ENCODE data around the gene PARP9. TPM values are rescaled to one million over a fixed set of nuclear protein-coding genes. Genes with fewer than 3 reads are reported as not detected.

The PARP9 gene
- polyA plus RNA-seq, 1 experiment: 18.2 TPM

- ChIA-PET CTCF (no interaction called here), POLR2A (no interaction called here)
- Histone ChIP-seq H3K27me3 (ENCODE audit: control insufficient read depth, insufficient read depth, low read length) (peaks cover 4% of the 10 kb centered on the region; the same call in 1 of the 2 replicates), H3K36me3 (ENCODE audit: control insufficient read depth, insufficient read depth, low read length) (no peaks in the 10 kb centered on the region), H3K4me3 (ENCODE audit: low read depth, low read length) (no peak overlapping the region)
- no peak for DNase-seq (ENCODE audit: low read depth)
- no peak for TF ChIP-seq CTCF (IDR thresholded peaks at IDR 0.05; ENCODE audit: insufficient read depth, low read depth, low read length)
Observed at GRCh38 chr3:122603056-122603455, 39.0 kb upstream of the PARP9 start.

DNA sequence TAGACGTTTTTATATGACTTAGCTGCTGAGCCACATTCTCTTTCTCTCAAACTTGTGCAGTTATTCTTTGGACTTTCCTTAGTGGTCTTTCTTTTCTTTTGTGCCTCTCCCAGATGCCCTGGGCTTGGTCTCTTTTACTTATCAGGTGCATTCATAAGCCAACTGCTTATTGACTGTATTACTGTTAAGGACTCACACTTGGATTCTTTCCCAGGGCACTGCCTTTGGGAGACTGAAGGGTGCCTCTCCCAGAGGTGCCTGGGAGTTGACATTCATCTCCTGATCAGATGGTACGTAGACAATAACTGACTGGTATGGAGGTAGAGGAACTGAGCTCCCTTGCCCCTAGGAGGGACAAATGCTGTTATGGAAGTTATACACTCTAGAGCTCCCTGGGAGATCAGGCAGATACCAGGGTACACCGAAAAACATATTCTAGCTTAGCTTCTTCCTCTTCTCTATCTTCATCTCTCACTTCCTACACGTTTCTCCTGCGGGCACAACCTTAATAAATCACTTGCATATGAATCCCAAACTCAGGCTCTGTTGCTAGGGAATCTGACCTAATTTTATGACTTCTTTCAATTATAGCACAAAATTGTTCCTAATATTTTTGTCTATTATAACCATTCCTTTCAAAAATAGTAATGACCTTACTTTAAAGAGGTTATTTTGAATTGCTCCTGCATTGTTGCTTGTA, 38.1 kb upstream of the PARP9 start:
- TF ChIP-seq CTCF (IDR thresholded peaks at IDR 0.05; ENCODE audit: insufficient read depth, low read depth, low read length): no peak
- Histone ChIP-seq H3K27me3 (ENCODE audit: control insufficient read depth, insufficient read depth, low read length) (peaks cover 4% of the 10 kb centered on the region; the same call in 1 of the 2 replicates), H3K36me3 (ENCODE audit: control insufficient read depth, insufficient read depth, low read length) (no peaks in the 10 kb centered on the region), H3K4me3 (ENCODE audit: low read depth, low read length) (no peak overlapping the region)
- CTCF ChIA-PET: no interaction called here
- no peak for DNase-seq (ENCODE audit: low read depth)
- POLR2A ChIA-PET: no interaction called here

- ChIA-PET CTCF (no interaction called here), POLR2A (interaction anchor here (0.7 kb wide), 1 partner anchor 48 kb away, joined by 3 read pairs; no protein-coding TSS in a partner anchor)
- no peak for DNase-seq (ENCODE audit: low read depth)
- no peak for TF ChIP-seq CTCF (IDR thresholded peaks at IDR 0.05; ENCODE audit: insufficient read depth, low read depth, low read length)
- Histone ChIP-seq H3K27me3 (ENCODE audit: control insufficient read depth, insufficient read depth, low read length) (peaks cover 4% of the 10 kb centered on the region), H3K4me3 (ENCODE audit: low read depth, low read length) (no peak overlapping the region), H3K36me3 (ENCODE audit: control insufficient read depth, insufficient read depth, low read length) (no peaks in the 10 kb centered on the region)
Observed at GRCh38 chr3:122598556-122598955, 34.5 kb upstream of the PARP9 start.

DNA sequence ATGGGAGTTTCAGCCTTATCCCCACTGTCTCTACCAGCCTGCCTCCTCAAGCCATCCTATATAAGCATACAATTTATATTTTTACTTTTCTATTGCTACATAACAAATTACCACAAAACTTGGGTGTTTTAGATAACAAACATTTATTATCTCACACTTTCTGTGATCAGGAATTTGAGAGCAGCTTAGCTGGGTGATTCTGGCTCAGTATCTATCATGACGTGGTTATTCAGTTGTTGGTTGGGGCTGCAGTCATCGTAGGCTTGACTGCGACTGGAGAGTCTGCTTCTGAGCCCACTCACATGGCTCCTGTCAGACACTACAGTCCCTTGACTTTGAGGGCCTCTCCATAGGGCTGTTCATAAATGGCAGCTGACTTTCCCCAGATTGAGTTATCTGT, 34.1 kb upstream of the PARP9 start:
- ChIA-PET POLR2A (interaction anchor here (0.7 kb wide), 1 partner anchor 48 kb away, joined by 3 read pairs; no protein-coding TSS in a partner anchor), CTCF (no interaction called here)
- no peak for TF ChIP-seq CTCF (IDR thresholded peaks at IDR 0.05; ENCODE audit: insufficient read depth, low read depth, low read length)
- H3K27me3 ChIP-seq (ENCODE audit: control insufficient read depth, insufficient read depth, low read length): peaks cover 4% of the 10 kb centered on the region
- no peaks in the 10 kb centered on the region for H3K36me3 ChIP-seq (ENCODE audit: control insufficient read depth, insufficient read depth, low read length)
- no peak for DNase-seq (ENCODE audit: low read depth)
- H3K4me3 ChIP-seq (ENCODE audit: low read depth, low read length): no peak overlapping the region

GRCh38 chr3:122594025-122594424, 29.9 kb upstream of the PARP9 start:
- DNase-seq (ENCODE audit: low read depth): no peak
- no peak for TF ChIP-seq CTCF (IDR thresholded peaks at IDR 0.05; ENCODE audit: insufficient read depth, low read depth, low read length)
- H3K27me3 ChIP-seq (ENCODE audit: control insufficient read depth, insufficient read depth, low read length): peaks cover under 1% of the 10 kb centered on the region; the same call in 1 of the 2 replicates
- ChIA-PET POLR2A (no interaction called here), CTCF (no interaction called here)
- no peak overlapping the region for H3K4me3 ChIP-seq (ENCODE audit: low read depth, low read length)
- H3K36me3 ChIP-seq (ENCODE audit: control insufficient read depth, insufficient read depth, low read length): no peaks in the 10 kb centered on the region

Data from BJ (cell line).